AG09309 (cell line): ENCODE data around the gene RIT2.

ENCODE experiments used
- DNase-seq: peaks from one replicate; pipeline ENCODE4 v3.0.0-alpha.2; 2010; ENCODE audit warnings: low read depth
- H3K4me3 ChIP-seq: 2 replicates; pipeline ENCODE4 v1.5.1; 2011; ENCODE audit warnings: mild to moderate bottlenecking, low read depth, low read length, moderate library complexity; ENCODE audit not compliant: control insufficient read depth
- TF ChIP-seq, protein P1 (sequence below): IDR thresholded peaks from 2 replicates; pipeline ENCODE4 v1.5.1; 2011; ENCODE audit warnings: mild to moderate bottlenecking, low read depth, low read length, inconsistent platforms; ENCODE audit not compliant: insufficient read depth, control insufficient read depth; ENCODE audit errors: missing control alignments

RIT2 gene

GRCh38 chr18:42936289-42936688 lies 179.2 kb downstream of the RIT2 start:
- no peak overlapping the region for H3K4me3 ChIP-seq
- TF ChIP-seq, protein P1, sequence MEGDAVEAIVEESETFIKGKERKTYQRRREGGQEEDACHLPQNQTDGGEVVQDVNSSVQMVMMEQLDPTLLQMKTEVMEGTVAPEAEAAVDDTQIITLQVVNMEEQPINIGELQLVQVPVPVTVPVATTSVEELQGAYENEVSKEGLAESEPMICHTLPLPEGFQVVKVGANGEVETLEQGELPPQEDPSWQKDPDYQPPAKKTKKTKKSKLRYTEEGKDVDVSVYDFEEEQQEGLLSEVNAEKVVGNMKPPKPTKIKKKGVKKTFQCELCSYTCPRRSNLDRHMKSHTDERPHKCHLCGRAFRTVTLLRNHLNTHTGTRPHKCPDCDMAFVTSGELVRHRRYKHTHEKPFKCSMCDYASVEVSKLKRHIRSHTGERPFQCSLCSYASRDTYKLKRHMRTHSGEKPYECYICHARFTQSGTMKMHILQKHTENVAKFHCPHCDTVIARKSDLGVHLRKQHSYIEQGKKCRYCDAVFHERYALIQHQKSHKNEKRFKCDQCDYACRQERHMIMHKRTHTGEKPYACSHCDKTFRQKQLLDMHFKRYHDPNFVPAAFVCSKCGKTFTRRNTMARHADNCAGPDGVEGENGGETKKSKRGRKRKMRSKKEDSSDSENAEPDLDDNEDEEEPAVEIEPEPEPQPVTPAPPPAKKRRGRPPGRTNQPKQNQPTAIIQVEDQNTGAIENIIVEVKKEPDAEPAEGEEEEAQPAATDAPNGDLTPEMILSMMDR: no peak

DNA sequence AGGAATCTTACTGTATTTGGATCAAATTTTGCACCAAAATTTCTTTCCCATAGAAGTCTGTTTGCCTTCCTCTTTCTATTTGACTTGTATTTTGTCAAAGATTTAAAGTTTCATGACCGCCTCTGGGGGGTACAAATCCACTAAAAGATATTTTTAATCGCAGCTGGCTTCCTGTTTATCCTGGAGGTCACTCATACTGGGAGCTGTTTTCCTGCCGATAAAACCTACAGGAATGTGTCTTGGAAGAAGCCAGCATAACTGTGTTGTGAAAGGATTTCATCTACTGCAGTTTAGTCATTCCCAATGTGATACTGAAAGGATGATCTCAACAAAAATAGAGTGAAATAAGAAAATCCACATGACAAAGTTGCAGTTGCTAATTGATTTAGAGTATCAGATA lies 184.0 kb downstream of the RIT2 start:
- H3K4me3 ChIP-seq: no peak overlapping the region
- no peak for DNase-seq
- TF ChIP-seq, protein P1: no peak

More at GRCh38 chr18:42936289-42936688, 179.2 kb downstream of the RIT2 start:
- DNase-seq: no peak

- TF ChIP-seq, protein P1: no peak
- no peak overlapping the region for H3K4me3 ChIP-seq
- no peak for DNase-seq
Observed at GRCh38 chr18:42929857-42930256, 185.6 kb downstream of the RIT2 start.

- H3K4me3 ChIP-seq: no peak overlapping the region
- TF ChIP-seq, protein P1: no peak
- DNase-seq: no peak
Observed at GRCh38 chr18:42929181-42929580, 186.3 kb downstream of the RIT2 start.

DNA sequence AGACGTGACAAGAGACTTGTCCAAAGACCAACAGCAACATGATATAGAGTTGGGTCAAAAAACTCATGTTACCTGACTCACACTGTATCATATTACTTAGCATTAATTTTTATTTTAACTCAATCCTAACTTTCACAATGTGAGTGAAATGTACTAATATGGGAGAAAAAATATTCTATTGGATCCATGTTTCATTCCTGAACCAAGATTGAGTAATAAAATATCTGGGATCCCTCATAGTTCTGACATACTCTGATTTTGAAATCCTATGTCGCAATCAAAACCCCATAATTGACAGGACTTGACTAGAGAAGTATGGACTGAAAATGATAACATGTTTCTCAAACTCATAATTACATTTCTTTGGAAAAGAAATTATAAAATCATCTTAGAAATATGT lies 190.4 kb downstream of the RIT2 start:
- TF ChIP-seq, protein P1: no peak
- H3K4me3 ChIP-seq: no peak overlapping the region
- no peak for DNase-seq

DNA sequence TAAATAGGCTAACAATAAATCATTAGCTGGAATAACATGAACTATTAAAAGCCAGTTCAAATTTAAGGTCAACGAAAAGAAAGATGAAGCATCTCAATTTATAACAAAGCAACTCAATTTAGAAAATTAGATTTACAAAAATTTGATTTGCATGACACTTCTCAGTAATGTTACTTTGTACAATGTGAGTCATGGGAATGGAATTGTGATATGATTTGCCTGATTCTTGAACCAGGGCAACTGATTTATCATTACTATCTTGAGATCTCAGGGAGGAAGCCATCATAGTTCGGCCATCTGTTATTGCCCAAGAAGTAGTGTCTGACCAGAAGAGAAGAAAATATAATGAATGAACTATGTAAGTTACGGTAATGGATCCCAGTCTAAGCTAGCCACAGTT lies 193.1 kb downstream of the RIT2 start:
- TF ChIP-seq, protein P1: no peak
- no peak for DNase-seq
- H3K4me3 ChIP-seq: no peak overlapping the region

DNA sequence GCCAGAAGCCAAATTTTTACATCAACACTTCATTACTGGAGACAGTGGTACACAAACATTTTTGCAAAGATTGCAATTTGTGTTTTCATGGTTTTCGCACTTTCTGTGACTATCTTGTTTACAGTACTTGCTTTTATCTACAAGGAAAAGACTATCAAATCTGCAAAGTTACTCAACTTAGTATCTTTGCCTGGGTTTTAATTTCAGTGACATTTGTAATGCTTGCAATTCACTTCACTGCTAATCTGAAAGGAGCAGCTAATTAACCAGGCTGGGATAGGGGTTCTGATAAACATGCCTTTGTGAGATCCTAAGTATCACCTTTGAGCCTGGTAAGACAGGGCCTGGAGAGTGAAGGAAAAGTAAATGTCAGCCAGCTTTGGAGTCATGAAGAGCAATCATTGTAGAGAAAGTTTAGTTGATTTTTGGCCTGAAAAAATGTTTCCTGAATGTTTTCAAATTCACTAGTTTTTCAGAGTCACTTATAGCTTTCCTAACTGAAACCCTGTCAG lies 194.2 kb downstream of the RIT2 start:
- TF ChIP-seq, protein P1: no peak
- no peak for DNase-seq
- H3K4me3 ChIP-seq: no peak overlapping the region
